HG03159 (cell line): Measurements from ENCODE around the gene MMP11.
A peak's percentile ranks its signal among the peaks of the same experiment; 100 is the strongest.

Experiments used
- ATAC-seq: cut with Tn5 transposase; IDR thresholded peaks from one replicate; pipeline ENCODE4 v1.9.1; 2021; ENCODE audit warnings: mild to moderate bottlenecking, moderate library complexity; ENCODE audit not compliant: unreplicated experiment

Gene MMP11

GRCh38 chr22:23779731-23780130 lies 7.1 kb downstream of the MMP11 start:
- ATAC-seq = no peak

GRCh38 chr22:23780146-23780748 lies 7.6 kb downstream of the MMP11 start:
- no peak for ATAC-seq

- no peak for ATAC-seq
These were observed 8.4 kb downstream of the MMP11 start for GRCh38 chr22:23781065-23781464.

GRCh38 chr22:23781511-23782183 lies 9.0 kb downstream of the MMP11 start:
- ATAC-seq = no peak

- no peak for ATAC-seq
These were observed 9.6 kb downstream of the MMP11 start for GRCh38 chr22:23782252-23782651.

GRCh38 chr22:23782703-23783102 lies 10.1 kb downstream of the MMP11 start:
- ATAC-seq = no peak

GRCh38 chr22:23783265-23784150 lies 10.9 kb downstream of the MMP11 start:
- no peak for ATAC-seq

- ATAC-seq = no peak
These were observed 11.6 kb downstream of the MMP11 start for GRCh38 chr22:23784215-23784732.

GRCh38 chr22:23786261-23786710 lies 13.6 kb downstream of the MMP11 start:
- no peak for ATAC-seq

GRCh38 chr22:23786752-23787599 lies 14.3 kb downstream of the MMP11 start, which contains the start of gene SMARCB1:
Gene SMARCB1 (plus strand): TSS chr22:23786966. CDS start chr22:23787170, 204 bp downstream.
- peak; percentile 68 for ATAC-seq

GRCh38 chr22:23787600-23787896 lies 14.9 kb downstream of the MMP11 start:
- ATAC-seq = no peak

- ATAC-seq = no peak
These were observed 15.3 kb downstream of the MMP11 start for GRCh38 chr22:23787910-23788309.

GRCh38 chr22:23789121-23789520 lies 16.5 kb downstream of the MMP11 start:
- ATAC-seq = no peak

- ATAC-seq = no peak
These were observed 17.0 kb downstream of the MMP11 start for GRCh38 chr22:23789638-23790037.

- no peak for ATAC-seq
These were observed 18.4 kb downstream of the MMP11 start for GRCh38 chr22:23790819-23791737.

GRCh38 chr22:23791738-23792645 lies 19.3 kb downstream of the MMP11 start:
- ATAC-seq = no peak

GRCh38 chr22:23793326-23793725 lies 20.7 kb downstream of the MMP11 start:
- no peak for ATAC-seq

GRCh38 chr22:23796461-23796860 lies 23.8 kb downstream of the MMP11 start:
- ATAC-seq = no peak
